Lower leg skin (tissue), 3 donors: ENCODE results near the gene SIGLEC11.

Experiments
- CTCF ChIP-seq, 3 donors: fragments of 450-650 bp; IDR thresholded peaks; one replicate each; pipeline ENCODE4 v1.5.1; 2016; ENCODE audit warnings: antibody characterized with exemption in 3 of 3, mild to moderate bottlenecking in 3 of 3, moderate library complexity in 2 of 3
- POLR2A ChIP-seq, 2 donors: fragments of 450-650 bp; IDR thresholded peaks; one replicate each; pipeline ENCODE4 v1.6.1; 2016 to 2017; ENCODE audit warnings: antibody characterized with exemption in 2 of 2, mild to moderate bottlenecking in 1 of 2, moderate library complexity in 1 of 2

GRCh38 chr19:49981603-49982593 is 20.9 kb upstream of the SIGLEC11 start:
- TF ChIP-seq CTCF (IDR thresholded peaks at IDR 0.05), result no peak
- no peak for TF ChIP-seq POLR2A (IDR thresholded peaks at IDR 0.05)
